Fibroblast of lung (primary cell): ENCODE results near the gene AMMECR1L. TPM values are rescaled to one million over a fixed set of nuclear protein-coding genes. Genes with fewer than 3 reads are reported as not detected.
"Not testable (repeated sequence)": the region's sequence is repeated elsewhere in the genome, so short reads cannot be mapped to it uniquely, and the experiment has no call there.

Source experiments
- DNase-seq, 2 donors: peaks; one replicate each; pipeline versions ENCODE4 v3.0.0 to v3.0.0-alpha.2; 2010; ENCODE audit warnings: low read depth in 2 of 2
- H2AFZ ChIP-seq: 2 replicates; pipeline ENCODE4 v1.5.1; 2012; ENCODE audit warnings: low read length, control low read depth, inconsistent platforms
- H3K27ac ChIP-seq: 2 replicates; pipeline ENCODE4 v1.5.1; 2011; ENCODE audit warnings: low read length, control low read depth; ENCODE audit not compliant: insufficient read depth
- H3K27me3 ChIP-seq: 2 replicates; pipeline ENCODE4 v1.5.1; 2011; ENCODE audit warnings: mild to moderate bottlenecking, low read length; ENCODE audit not compliant: control insufficient read depth, insufficient read depth
- H3K36me3 ChIP-seq: 2 replicates; pipeline ENCODE4 v1.5.1; 2011; ENCODE audit warnings: low read length; ENCODE audit not compliant: control insufficient read depth, insufficient read depth
- H3K4me1 ChIP-seq: 2 replicates; pipeline ENCODE4 v1.5.1; 2011; ENCODE audit warnings: low read length; ENCODE audit not compliant: control insufficient read depth, insufficient read depth; ENCODE audit errors: extremely low read depth
- H3K4me2 ChIP-seq: 2 replicates; pipeline ENCODE4 v1.5.1; 2011; ENCODE audit warnings: low read length, control low read depth; ENCODE audit not compliant: insufficient read depth; ENCODE audit errors: extremely low read depth
- H3K4me3 ChIP-seq, 4 experiments: fragments of 200-600 bp in 1 of 4; sonication (generic) in 1 of 4; replicated peaks in 1 of 4; 2 replicates each; pipeline ENCODE4 v1.5.1; 2011 to 2016; ENCODE audit warnings: low read length in 4 of 4, low read depth in 3 of 4, mild to moderate bottlenecking in 3 of 4, control low read depth in 2 of 4, inconsistent platforms in 1 of 4, mixed read lengths in 1 of 4; ENCODE audit not compliant: insufficient read depth in 1 of 4; ENCODE audit errors: control extremely low read depth in 1 of 4
- H3K79me2 ChIP-seq: 2 replicates; pipeline ENCODE4 v1.5.1; 2012; ENCODE audit warnings: mild to moderate bottlenecking, low read length, inconsistent platforms; ENCODE audit not compliant: control insufficient read depth, insufficient read depth
- H3K9ac ChIP-seq: 2 replicates; pipeline ENCODE4 v1.5.1; 2011; ENCODE audit warnings: mild to moderate bottlenecking, low read length, control low read depth; ENCODE audit not compliant: insufficient read depth
- H3K9me3 ChIP-seq: 2 replicates; pipeline ENCODE4 v1.5.1; 2012; ENCODE audit warnings: low read depth, low read length; ENCODE audit not compliant: control insufficient read depth, insufficient read depth
- H4K20me1 ChIP-seq: 2 replicates; pipeline ENCODE4 v1.5.1; 2011; ENCODE audit warnings: low read length; ENCODE audit not compliant: control insufficient read depth, insufficient read depth; ENCODE audit errors: extremely low read depth
- CTCF ChIP-seq, 2 donors: IDR thresholded peaks in 1 of 2; conservative IDR thresholded peaks in 1 of 2; 1 replicate in 1 of 2; 2 replicates in 1 of 2; pipeline ENCODE4 v1.5.1; 2011 to 2012; ENCODE audit warnings: low read length in 2 of 2, control low read depth in 1 of 2, inconsistent platforms in 1 of 2, low read depth in 1 of 2, mild to moderate bottlenecking in 1 of 2
- EZH2 ChIP-seq: IDR thresholded peaks from 2 replicates; pipeline ENCODE4 v1.5.1; 2012; ENCODE audit warnings: low read length, control low read depth, mild to moderate bottlenecking; ENCODE audit errors: missing control alignments
- polyA plus RNA-seq, 2 donors: library from polyadenylated mRNA; depleted of rRNA in 1 of 2; stranded (reverse) in 1 of 2; unstranded in 1 of 2; fragments of >200 nt; gene quantifications; 2 replicates each; pipeline ENCODE4 v1.2.1, GENCODE V29; 2011 to 2012; ENCODE audit warnings: missing spikeins in 1 of 2
- total RNA-seq: library from RNA; depleted of rRNA; stranded (reverse); fragments of >200 nt; gene quantifications from 2 replicates; pipeline ENCODE4 v1.2.1, GENCODE V29; 2014

AMMECR1L gene
- total and polyA plus RNA-seq, 2 donors (not counting 1 experiment from before 2014, with no cell fraction given), result 16.8 TPM

DNA sequence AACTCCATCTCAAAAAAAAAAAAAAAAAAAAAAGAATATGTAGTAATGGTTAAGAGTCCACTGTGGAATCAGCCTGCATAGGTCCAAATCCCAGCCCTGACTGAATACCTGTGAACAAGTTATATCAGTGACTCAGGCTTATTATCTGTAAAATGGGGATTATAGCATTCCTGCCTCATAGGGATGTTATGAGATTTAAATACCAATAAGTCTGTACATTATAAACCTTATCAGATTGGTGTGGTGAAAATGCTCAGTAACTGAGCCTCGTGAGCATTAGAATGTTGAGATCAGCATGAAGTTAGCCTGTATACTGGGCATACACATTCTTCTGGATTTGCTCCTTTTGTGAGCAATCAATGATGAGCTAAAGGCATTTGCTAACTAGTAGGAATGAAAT lies 3.0 kb upstream of the AMMECR1L start:
- Histone ChIP-seq H3K4me1 (peaks cover 4% of the 10 kb centered on the region), H3K4me3 (no peak overlapping the region), H3K4me2 (no peak overlapping the region), H3K9ac (no peak overlapping the region), H4K20me1 (no peaks in the 10 kb centered on the region), H3K27ac (no peak overlapping the region), H2AFZ (no peak overlapping the region), H3K27me3 (no peaks in the 10 kb centered on the region), H3K36me3 (no peaks in the 10 kb centered on the region), H3K9me3 (no peaks in the 10 kb centered on the region), H3K79me2 (peaks cover 17% of the 10 kb centered on the region)
- TF ChIP-seq CTCF (conservative IDR thresholded peaks at IDR 0.05 in 1 of 2, IDR thresholded peaks at IDR 0.05 in 1 of 2; ENCODE audit: low read depth in 1 of 2, low read length in 2 of 2) (no peak), EZH2 (no peak)
- no peak for DNase-seq

DNA sequence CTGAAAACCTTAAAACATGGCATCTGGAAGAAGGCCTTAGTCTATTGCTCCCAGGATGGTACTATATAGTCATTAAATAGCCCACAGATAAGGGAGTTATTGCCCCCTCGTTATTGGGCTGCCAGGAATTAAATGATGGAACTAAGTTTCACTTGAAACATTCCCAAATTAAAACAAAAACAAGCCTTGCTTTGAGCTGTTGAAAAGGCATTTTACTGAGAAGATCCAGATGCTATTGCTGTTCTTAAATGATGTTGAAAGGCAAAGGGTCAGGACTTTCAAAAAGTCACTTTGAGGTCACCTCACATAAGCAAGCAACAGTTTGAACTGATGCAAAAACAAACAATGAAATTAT lies 2.0 kb upstream of the AMMECR1L start:
- no peaks in the 10 kb centered on the region for H3K9me3 ChIP-seq
- H2AFZ ChIP-seq, result no peak overlapping the region
- H3K9ac ChIP-seq, result no peak overlapping the region
- peaks cover 4% of the 10 kb centered on the region for H3K4me1 ChIP-seq
- peak overlapping the region; percentile 50 for H3K27ac ChIP-seq
- H3K79me2 ChIP-seq, result peaks cover 26% of the 10 kb centered on the region
- H3K4me3 ChIP-seq, result peak overlapping the region; percentile 38 to 76 (median 46)
- H3K4me2 ChIP-seq, result peak overlapping the region; percentile 67
- H4K20me1 ChIP-seq, result no peaks in the 10 kb centered on the region
- H3K36me3 ChIP-seq, result no peaks in the 10 kb centered on the region
- no peaks in the 10 kb centered on the region for H3K27me3 ChIP-seq
- DNase-seq, result peak in 1 of 2 donors; percentile 71
- TF ChIP-seq CTCF (conservative IDR thresholded peaks at IDR 0.05 in 1 of 2, IDR thresholded peaks at IDR 0.05 in 1 of 2; ENCODE audit: low read depth in 1 of 2, low read length in 2 of 2) (no peak), EZH2 (no peak)

DNA sequence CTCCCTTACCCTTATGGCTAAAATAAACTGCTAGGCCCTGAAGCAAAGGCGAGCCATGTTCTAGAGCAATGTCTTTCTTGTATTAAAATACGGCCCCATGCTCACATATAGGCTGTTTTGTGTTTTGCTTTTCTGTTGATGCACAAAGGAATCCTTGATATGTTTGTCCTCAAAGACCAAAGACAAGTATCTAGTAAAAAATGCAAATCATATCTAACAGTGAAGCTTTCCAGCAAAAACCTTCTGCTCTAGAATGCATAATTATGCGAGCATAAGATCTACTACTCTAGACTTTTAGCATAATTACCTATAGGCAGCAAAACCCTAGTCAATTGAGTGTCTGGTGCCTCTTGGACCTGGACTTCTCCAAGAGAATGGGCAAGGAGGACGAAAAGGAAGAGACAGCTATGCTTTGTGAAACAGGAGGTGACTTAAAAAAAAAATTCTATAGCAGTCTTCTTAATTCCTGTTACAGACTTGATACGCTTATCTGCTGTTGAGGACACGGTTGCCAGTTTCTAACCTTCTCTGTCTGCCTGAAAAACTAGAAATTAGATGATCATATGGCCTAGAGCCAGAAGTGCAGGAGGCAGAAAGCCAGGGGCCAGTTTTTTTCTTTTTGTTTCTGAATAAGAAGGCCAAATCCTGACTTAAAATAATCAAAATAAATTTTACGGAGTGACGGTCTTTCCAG lies 1.5 kb upstream of the AMMECR1L start:
- H3K79me2 ChIP-seq, result peaks cover 31% of the 10 kb centered on the region
- peak overlapping the region; percentile 50 for H3K27ac ChIP-seq
- DNase-seq, result peak; percentile 7 to 40
- H2AFZ ChIP-seq, result no peak overlapping the region
- H3K36me3 ChIP-seq, result no peaks in the 10 kb centered on the region
- no peak overlapping the region for H3K9ac ChIP-seq
- H3K4me1 ChIP-seq, result peaks cover 4% of the 10 kb centered on the region
- H3K4me3 ChIP-seq, result peak overlapping the region; percentile 38 to 76 (median 46)
- TF ChIP-seq CTCF (conservative IDR thresholded peaks at IDR 0.05 in 1 of 2, IDR thresholded peaks at IDR 0.05 in 1 of 2; ENCODE audit: low read depth in 1 of 2, low read length in 2 of 2), result no peak
- no peak for TF ChIP-seq EZH2
- H4K20me1 ChIP-seq, result no peaks in the 10 kb centered on the region
- H3K27me3 ChIP-seq, result no peaks in the 10 kb centered on the region
- H3K4me2 ChIP-seq, result peak overlapping the region; percentile 67
- H3K9me3 ChIP-seq, result no peaks in the 10 kb centered on the region

GRCh38 chr2:127886593-127886935 lies 808 bp upstream of the AMMECR1L start:
- Histone ChIP-seq H3K4me3 (peak overlapping the region; percentile 51 to 59 (median 52)), H2AFZ (peak overlapping the region; percentile 60), H3K9ac (peak overlapping the region; percentile 67), H3K79me2 (peaks cover 38% of the 10 kb centered on the region), H3K27ac (peak overlapping the region; percentile 69)
- not testable (repeated sequence) for H4K20me1 ChIP-seq, H3K4me2 ChIP-seq, H3K27me3 ChIP-seq, H3K4me1 ChIP-seq, H3K36me3 ChIP-seq, H3K9me3 ChIP-seq
- peak; percentile 10 to 16 for DNase-seq
